Gastrocnemius medialis (tissue), 4 donors: ENCODE data around the gene KAT14. TPM values are rescaled to one million over a fixed set of nuclear protein-coding genes. Genes with fewer than 3 reads are reported as not detected.
"Not testable (repeated sequence)": the region's sequence is repeated elsewhere in the genome, so short reads cannot be mapped to it uniquely, and the experiment has no call there.

Experiments used
- ATAC-seq, 2 donors: fragments of 150-250 bp; one replicate each; pipeline ENCODE4 v1.9.1; 2016
- DNase-seq, 2 donors: peaks; one replicate each; pipeline ENCODE4 v3.0.0-alpha.2; 2019
- H3K27ac ChIP-seq, 4 donors: fragments of 200-600 bp; sonication (generic); 1 replicate in 1 of 4; 2 replicates in 3 of 4; pipeline ENCODE4 v1.5.1; 2016 to 2018; ENCODE audit warnings: mild to moderate bottlenecking in 2 of 4, moderate library complexity in 1 of 4
- H3K27me3 ChIP-seq, 3 donors: fragments of 200-600 bp; sonication (generic) in 2 of 3; 1 replicate in 1 of 3; 2 replicates in 2 of 3; pipeline versions ENCODE4 v1.5.1 to v1.6.0; 2016 to 2019; ENCODE audit warnings: mild to moderate bottlenecking in 1 of 3, moderate library complexity in 1 of 3
- H3K36me3 ChIP-seq, 2 donors: fragments of 200-600 bp; sonication (generic) in 1 of 2; one replicate each; pipeline ENCODE4 v1.5.1; 2017 to 2018
- H3K4me1 ChIP-seq, 2 donors: fragments of 200-600 bp; sonication (generic) in 1 of 2; one replicate each; pipeline ENCODE4 v1.5.1; 2016 to 2017; ENCODE audit warnings: mild to moderate bottlenecking in 2 of 2
- H3K4me3 ChIP-seq, 4 donors: fragments of 200-600 bp; sonication (generic) in 3 of 4; 1 replicate in 1 of 4; 2 replicates in 3 of 4; pipeline ENCODE4 v1.5.1; 2016 to 2019; ENCODE audit warnings: mild to moderate bottlenecking in 2 of 4
- H3K9me3 ChIP-seq, 3 donors: fragments of 200-600 bp; sonication (generic) in 2 of 3; 1 replicate in 1 of 3; 2 replicates in 2 of 3; pipeline ENCODE4 v1.5.1; 2016 to 2019
- POLR2A ChIP-seq, 2 donors: fragments of 450-650 bp; IDR thresholded peaks; one replicate each; pipeline ENCODE4 v1.6.1; 2017; ENCODE audit warnings: antibody characterized with exemption in 2 of 2, mild to moderate bottlenecking in 2 of 2, moderate library complexity in 2 of 2
- in situ Hi-C, 4 donors: fragments of 200-750 bp; cut with MboI; loops; one replicate each; pipeline versions ENCODE4 v1.15.0 to v1.8.0; 2017; ENCODE audit warnings: low sequenced_read_pairs in 4 of 4
- intact Hi-C: fragments of 100-400 bp; cut with DNase I; formaldehyde crosslinking; loops from one replicate; pipeline ENCODE4 v1.15.1; 2023; ENCODE audit warnings: low total_unique reads
- total RNA-seq, 4 donors: library from RNA; depleted of rRNA; stranded (reverse); fragments of >200 nt; gene quantifications; one replicate each; pipeline versions ENCODE4 v1.1.0 to v1.2.3, GENCODE V29; 2016
- TF ChIP-seq, protein P1 (sequence below), 5 experiments: fragments of 450-650 bp in 3 of 5; fragments of 200-600 bp in 2 of 5; sonication (generic) in 2 of 5; IDR thresholded peaks in 4 of 5; conservative IDR thresholded peaks in 1 of 5; 1 replicate in 4 of 5; 2 replicates in 1 of 5; pipeline ENCODE4 v1.5.1; 2016 to 2019; ENCODE audit warnings: antibody characterized with exemption in 5 of 5, mild to moderate bottlenecking in 3 of 5, moderate library complexity in 3 of 5

KAT14 gene
- total RNA-seq, 4 donors from 2014 or later, result 12.6 to 29.7 (median 19.8) TPM

DNA sequence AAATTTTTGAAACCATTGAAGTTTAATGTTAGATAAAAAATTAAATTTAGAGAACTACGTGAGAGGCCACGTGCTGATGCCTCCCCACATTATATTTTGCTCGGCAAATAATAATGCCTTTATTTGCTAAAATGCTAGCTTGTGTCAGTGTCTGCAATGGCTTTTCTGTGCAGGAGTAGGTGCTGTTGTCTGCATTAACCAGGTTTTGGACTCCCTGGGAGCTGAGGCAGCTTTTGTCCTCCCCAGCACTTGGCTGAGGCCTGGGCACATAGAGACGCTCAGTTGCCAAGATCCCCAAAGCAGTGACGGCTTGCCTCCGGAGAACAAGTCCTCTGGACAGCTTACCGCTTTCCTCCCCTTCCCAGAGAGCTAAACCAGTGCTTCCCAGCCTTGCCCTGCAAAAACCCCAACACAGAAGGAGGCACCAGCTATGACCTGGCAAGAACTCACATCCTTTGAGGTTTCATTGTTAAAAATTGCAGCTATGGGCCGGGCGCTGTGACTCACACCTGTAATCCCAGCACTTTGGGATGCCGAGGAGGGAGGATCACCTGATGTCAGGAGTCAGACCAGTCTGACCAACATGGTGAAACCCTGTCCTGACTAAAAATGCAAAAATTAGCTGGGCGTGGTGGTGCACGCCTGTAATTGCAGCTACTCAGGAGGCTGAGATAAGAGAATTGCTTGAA is 59.9 kb downstream of the KAT14 start:
- DNase-seq (no peak), ATAC-seq (no peak)
- H3K27ac ChIP-seq, result no peak overlapping the region
- TF ChIP-seq POLR2A (IDR thresholded peaks at IDR 0.05), result no peak
- TF ChIP-seq, protein P1, sequence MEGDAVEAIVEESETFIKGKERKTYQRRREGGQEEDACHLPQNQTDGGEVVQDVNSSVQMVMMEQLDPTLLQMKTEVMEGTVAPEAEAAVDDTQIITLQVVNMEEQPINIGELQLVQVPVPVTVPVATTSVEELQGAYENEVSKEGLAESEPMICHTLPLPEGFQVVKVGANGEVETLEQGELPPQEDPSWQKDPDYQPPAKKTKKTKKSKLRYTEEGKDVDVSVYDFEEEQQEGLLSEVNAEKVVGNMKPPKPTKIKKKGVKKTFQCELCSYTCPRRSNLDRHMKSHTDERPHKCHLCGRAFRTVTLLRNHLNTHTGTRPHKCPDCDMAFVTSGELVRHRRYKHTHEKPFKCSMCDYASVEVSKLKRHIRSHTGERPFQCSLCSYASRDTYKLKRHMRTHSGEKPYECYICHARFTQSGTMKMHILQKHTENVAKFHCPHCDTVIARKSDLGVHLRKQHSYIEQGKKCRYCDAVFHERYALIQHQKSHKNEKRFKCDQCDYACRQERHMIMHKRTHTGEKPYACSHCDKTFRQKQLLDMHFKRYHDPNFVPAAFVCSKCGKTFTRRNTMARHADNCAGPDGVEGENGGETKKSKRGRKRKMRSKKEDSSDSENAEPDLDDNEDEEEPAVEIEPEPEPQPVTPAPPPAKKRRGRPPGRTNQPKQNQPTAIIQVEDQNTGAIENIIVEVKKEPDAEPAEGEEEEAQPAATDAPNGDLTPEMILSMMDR (IDR thresholded peaks at IDR 0.05 in 4 of 5, conservative IDR thresholded peaks at IDR 0.05 in 1 of 5), result no peak
- no peak overlapping the region for H3K4me3 ChIP-seq
- H3K9me3 ChIP-seq, result peaks cover 0 to 4% (median 0%) of the 10 kb centered on the region in 3 donors
- no peaks in the 10 kb centered on the region for H3K27me3 ChIP-seq
- in situ Hi-C loops (no loop called here), intact Hi-C loops (no loop called here)
- H3K4me1 ChIP-seq, result no peaks in the 10 kb centered on the region
- H3K36me3 ChIP-seq, result no peaks in the 10 kb centered on the region

DNA sequence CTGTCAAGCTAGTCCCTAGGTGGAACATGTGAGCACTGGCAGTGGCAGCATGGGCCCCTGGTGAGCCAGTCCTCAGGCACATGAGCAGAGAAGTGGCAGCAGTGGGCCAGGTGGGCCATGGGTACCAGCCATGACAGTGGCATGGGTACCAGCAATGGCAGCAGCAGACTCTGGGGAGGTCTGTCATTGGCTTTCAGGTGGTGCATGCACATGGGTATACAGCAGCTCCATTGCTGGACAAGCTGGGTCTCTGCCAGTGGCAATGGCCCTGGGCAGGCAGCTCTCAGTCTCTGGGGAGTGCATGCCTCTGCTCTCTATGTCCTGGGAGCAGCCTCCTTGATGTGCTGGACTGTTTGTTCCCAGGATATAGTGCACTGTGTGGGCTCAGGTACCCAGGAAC is 65.3 kb downstream of the KAT14 start:
- peaks cover 0 to 4% (median 0%) of the 10 kb centered on the region in 3 donors for H3K9me3 ChIP-seq
- no peak for DNase-seq
- no peak for ATAC-seq
- H3K4me1 ChIP-seq, result no peaks in the 10 kb centered on the region
- intact Hi-C loops (no loop called here), in situ Hi-C loops (no loop called here)
- H3K4me3 ChIP-seq, result no peak overlapping the region
- no peak overlapping the region for H3K27ac ChIP-seq
- TF ChIP-seq, protein P1 (IDR thresholded peaks at IDR 0.05 in 4 of 5, conservative IDR thresholded peaks at IDR 0.05 in 1 of 5), result no peak
- no peak for TF ChIP-seq POLR2A (IDR thresholded peaks at IDR 0.05)
- no peaks in the 10 kb centered on the region for H3K36me3 ChIP-seq
- H3K27me3 ChIP-seq, result no peaks in the 10 kb centered on the region

DNA sequence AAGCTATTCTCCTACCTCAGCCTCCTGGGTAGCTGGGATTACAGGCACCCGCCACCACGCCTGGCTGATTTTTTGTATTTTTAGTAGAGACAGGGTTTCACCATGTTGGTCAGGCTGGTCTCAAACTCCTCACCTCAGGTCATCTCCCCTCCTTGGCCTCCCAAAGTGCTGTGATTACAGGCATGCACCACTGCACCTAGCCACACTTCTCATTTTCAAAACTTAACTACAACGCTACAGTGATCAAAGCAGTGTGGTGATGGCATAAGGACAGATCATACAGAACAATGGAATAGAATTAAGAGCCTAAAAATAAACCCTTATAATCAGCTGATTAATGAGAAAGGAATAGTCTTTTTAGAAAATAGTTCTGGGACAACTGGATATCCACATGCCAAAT is 66.0 kb downstream of the KAT14 start:
- H3K9me3 ChIP-seq, ATAC-seq, intact Hi-C loops, H3K27ac ChIP-seq, H3K36me3 ChIP-seq, H3K4me1 ChIP-seq, DNase-seq, H3K27me3 ChIP-seq, H3K4me3 ChIP-seq, in situ Hi-C loops: not testable (repeated sequence)

DNA sequence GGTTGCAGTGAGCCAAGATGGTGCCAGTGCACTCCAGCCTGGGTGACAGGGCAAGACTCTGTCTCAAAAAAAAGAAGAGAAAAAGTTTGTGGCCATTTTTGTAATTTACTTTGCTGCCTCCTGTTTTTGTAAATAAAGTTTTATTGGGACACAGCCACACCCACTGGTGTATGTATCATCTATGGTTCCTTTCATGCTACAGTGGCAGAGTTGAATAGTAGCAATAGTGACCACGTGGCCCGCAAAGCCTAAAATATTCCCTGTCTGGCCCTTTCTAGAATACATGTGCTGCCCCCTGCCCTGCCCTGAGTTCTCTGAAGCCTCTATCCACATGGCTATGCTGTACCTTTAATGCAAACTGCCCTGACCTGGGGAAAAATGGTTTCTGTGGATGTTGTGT is 75.3 kb downstream of the KAT14 start:
- Histone ChIP-seq H3K9me3 (no peaks in the 10 kb centered on the region), H3K4me1 (no peaks in the 10 kb centered on the region), H3K36me3 (no peaks in the 10 kb centered on the region), H3K27me3 (no peaks in the 10 kb centered on the region), H3K4me3 (no peak overlapping the region), H3K27ac (no peak overlapping the region)
- ATAC-seq (no peak), DNase-seq (no peak)
- TF ChIP-seq, protein P1 (IDR thresholded peaks at IDR 0.05 in 4 of 5, conservative IDR thresholded peaks at IDR 0.05 in 1 of 5), result no peak
- no peak for TF ChIP-seq POLR2A (IDR thresholded peaks at IDR 0.05)
- in situ Hi-C loops, result no loop called here
- intact Hi-C loops, result no loop called here

DNA sequence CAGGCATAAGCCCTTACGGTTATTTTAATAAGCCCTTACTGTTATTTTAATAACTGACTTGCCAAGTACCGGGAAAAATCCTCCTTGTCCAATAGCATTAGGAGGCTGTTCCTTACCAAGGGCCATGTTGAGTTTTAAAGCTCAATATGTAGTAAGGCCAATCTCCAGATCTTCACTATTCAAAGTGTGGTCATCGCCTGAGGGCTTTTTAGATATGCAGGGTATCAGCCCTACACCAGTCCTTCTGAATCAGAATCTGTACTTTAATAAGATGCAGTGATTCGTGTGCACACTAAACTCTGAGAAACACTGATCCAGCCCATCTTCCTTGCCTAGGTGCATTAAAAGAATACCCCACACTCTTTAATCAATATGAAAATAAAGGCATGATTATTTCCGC is 77.9 kb downstream of the KAT14 start:
- no peaks in the 10 kb centered on the region for H3K36me3 ChIP-seq
- DNase-seq (no peak), ATAC-seq (no peak)
- H3K4me1 ChIP-seq, result no peaks in the 10 kb centered on the region
- no peak overlapping the region for H3K4me3 ChIP-seq
- H3K9me3 ChIP-seq, result no peaks in the 10 kb centered on the region
- TF ChIP-seq, protein P1 (IDR thresholded peaks at IDR 0.05 in 4 of 5, conservative IDR thresholded peaks at IDR 0.05 in 1 of 5), result no peak
- TF ChIP-seq POLR2A (IDR thresholded peaks at IDR 0.05), result no peak
- no peaks in the 10 kb centered on the region for H3K27me3 ChIP-seq
- intact Hi-C loops, result no loop called here
- no peak overlapping the region for H3K27ac ChIP-seq
- in situ Hi-C loops, result no loop called here
